ES-I3 (cell line): ENCODE results near the gene MYG1.
"Not testable (repeated sequence)": the region's sequence is repeated elsewhere in the genome, so short reads cannot be mapped to it uniquely, and the experiment has no call there.

Source experiments
- H3K36me3 ChIP-seq: 2 replicates; pipeline ENCODE4 v1.6.1; 2013; ENCODE audit warnings: mild to moderate bottlenecking, low read length, control low read depth, moderate library complexity; ENCODE audit not compliant: insufficient read depth
- H3K4me1 ChIP-seq: 2 replicates; pipeline ENCODE4 v1.6.1; 2013; ENCODE audit warnings: mild to moderate bottlenecking, control low read depth, low read length; ENCODE audit not compliant: insufficient read depth
- H3K9ac ChIP-seq: 2 replicates; pipeline ENCODE4 v1.6.1; 2013; ENCODE audit warnings: low read depth, mild to moderate bottlenecking, low read length, moderate library complexity
- H3K9me3 ChIP-seq: 2 replicates; pipeline ENCODE4 v1.6.1; 2013; ENCODE audit warnings: mild to moderate bottlenecking, low read length, moderate library complexity; ENCODE audit not compliant: control insufficient read depth, insufficient read depth

MYG1 gene

GRCh38 chr12:53327435-53328042 is 28.0 kb downstream of the MYG1 start:
- Histone ChIP-seq H3K36me3 (no peaks in the 10 kb centered on the region), H3K9ac (no peak overlapping the region), H3K9me3 (no peaks in the 10 kb centered on the region), H3K4me1 (peaks cover 4% of the 10 kb centered on the region; the same call in 1 of the 2 replicates)

- no peaks in the 10 kb centered on the region for H3K9me3 ChIP-seq
- H3K9ac ChIP-seq, result no peak overlapping the region
- H3K36me3 ChIP-seq, result no peaks in the 10 kb centered on the region
- H3K4me1 ChIP-seq, result peaks cover 4% of the 10 kb centered on the region; the same call in 1 of the 2 replicates
Observed at GRCh38 chr12:53328043-53328435, 28.5 kb downstream of the MYG1 start.

- Histone ChIP-seq H3K9me3 (no peaks in the 10 kb centered on the region), H3K9ac (no peak overlapping the region), H3K4me1 (peaks cover 9% of the 10 kb centered on the region), H3K36me3 (no peaks in the 10 kb centered on the region)
Observed at GRCh38 chr12:53330671-53331070, 31.2 kb downstream of the MYG1 start.

- not testable (repeated sequence) for H3K9me3 ChIP-seq, H3K9ac ChIP-seq, H3K36me3 ChIP-seq
- H3K4me1 ChIP-seq, result peaks cover 13% of the 10 kb centered on the region
Observed at GRCh38 chr12:53332339-53332738, 32.8 kb downstream of the MYG1 start.

GRCh38 chr12:53332744-53333143 is 33.2 kb downstream of the MYG1 start:
- Histone ChIP-seq H3K9me3 (no peaks in the 10 kb centered on the region), H3K36me3 (no peaks in the 10 kb centered on the region), H3K4me1 (peaks cover 15% of the 10 kb centered on the region), H3K9ac (no peak overlapping the region)

GRCh38 chr12:53333289-53333688 is 33.8 kb downstream of the MYG1 start:
- Histone ChIP-seq H3K9ac (no peak overlapping the region), H3K36me3 (no peaks in the 10 kb centered on the region), H3K9me3 (no peaks in the 10 kb centered on the region), H3K4me1 (peaks cover 19% of the 10 kb centered on the region)

GRCh38 chr12:53333845-53334244 is 34.4 kb downstream of the MYG1 start:
- Histone ChIP-seq H3K9me3 (no peaks in the 10 kb centered on the region), H3K4me1 (peaks cover 21% of the 10 kb centered on the region), H3K9ac (no peak overlapping the region), H3K36me3 (no peaks in the 10 kb centered on the region)

GRCh38 chr12:53334822-53335221 is 35.3 kb downstream of the MYG1 start:
- H3K4me1 ChIP-seq, result peaks cover 21% of the 10 kb centered on the region
- H3K9me3 ChIP-seq, result no peaks in the 10 kb centered on the region
- no peaks in the 10 kb centered on the region for H3K36me3 ChIP-seq
- no peak overlapping the region for H3K9ac ChIP-seq

- H3K4me1 ChIP-seq, result peaks cover 21% of the 10 kb centered on the region
- no peaks in the 10 kb centered on the region for H3K9me3 ChIP-seq
- no peak within 1 kb of the TSS; the same call in 1 of the 2 replicates for H3K9ac ChIP-seq
- H3K36me3 ChIP-seq, result no peaks in the 10 kb centered on the region
Observed at GRCh38 chr12:53336181-53336681, 36.7 kb downstream of the MYG1 start, which contains the start of gene SP7. Gene SP7 (minus strand): TSS chr12:53336354. CDS start chr12:53335646, 708 bp downstream.

- no peak overlapping the region; the same call in 1 of the 2 replicates for H3K9ac ChIP-seq
- H3K4me1 ChIP-seq, result peaks cover 21% of the 10 kb centered on the region
- H3K36me3 ChIP-seq, result no peaks in the 10 kb centered on the region
- no peaks in the 10 kb centered on the region for H3K9me3 ChIP-seq
Observed at GRCh38 chr12:53338017-53338416, 38.5 kb downstream of the MYG1 start.

GRCh38 chr12:53338916-53339315 is 39.4 kb downstream of the MYG1 start:
- Histone ChIP-seq H3K4me1 (peaks cover 21% of the 10 kb centered on the region), H3K9me3 (no peaks in the 10 kb centered on the region), H3K9ac (no peak overlapping the region), H3K36me3 (no peaks in the 10 kb centered on the region)

GRCh38 chr12:53340398-53340797 is 40.9 kb downstream of the MYG1 start:
- H3K9ac ChIP-seq, result no peak overlapping the region
- peaks cover 18% of the 10 kb centered on the region for H3K4me1 ChIP-seq
- H3K9me3 ChIP-seq, result no peaks in the 10 kb centered on the region
- H3K36me3 ChIP-seq, result no peaks in the 10 kb centered on the region

- Histone ChIP-seq H3K9ac (no peak overlapping the region), H3K9me3 (no peaks in the 10 kb centered on the region), H3K4me1 (peaks cover 7% of the 10 kb centered on the region; the same call in 1 of the 2 replicates), H3K36me3 (no peaks in the 10 kb centered on the region)
Observed at GRCh38 chr12:53343449-53343848, 44.0 kb downstream of the MYG1 start.

GRCh38 chr12:53343969-53344368 is 44.5 kb downstream of the MYG1 start:
- Histone ChIP-seq H3K36me3 (no peaks in the 10 kb centered on the region), H3K9me3 (no peaks in the 10 kb centered on the region), H3K4me1 (peaks cover 7% of the 10 kb centered on the region; the same call in 1 of the 2 replicates), H3K9ac (no peak overlapping the region)

- H3K4me1 ChIP-seq, result peaks cover 7% of the 10 kb centered on the region; the same call in 1 of the 2 replicates
- no peaks in the 10 kb centered on the region for H3K9me3 ChIP-seq
- no peaks in the 10 kb centered on the region for H3K36me3 ChIP-seq
- peak overlapping the region; percentile 37; the same call in 1 of the 2 replicates for H3K9ac ChIP-seq
Observed at GRCh38 chr12:53344487-53344823, 45.0 kb downstream of the MYG1 start.
